OCI-LY3 (cell line): ENCODE results near the gene GNAZ.

Experiments
- CTCF ChIP-seq: fragments of 200-600, 300-600 bp; sonication (generic); IDR thresholded peaks from 2 replicates; pipeline ENCODE4 v1.5.1; 2014; ENCODE audit warnings: antibody characterized with exemption, low read length, low read depth
- EZH2phosphoT487 ChIP-seq: fragments of 200-600 bp; shearing (Covaris generic); IDR thresholded peaks from 2 replicates; pipeline ENCODE4 v1.6.1; 2018; ENCODE audit warnings: antibody characterized with exemption, mixed run types, low read depth

GRCh38 chr22:23097412-23098229 lies 27.3 kb downstream of the GNAZ start:
- TF ChIP-seq CTCF (no peak), EZH2phosphoT487 (no peak)
